Sigmoid colon (tissue), 4 donors: Measurements from ENCODE around the gene KAZN.

ENCODE experiments used
- CTCF ChIP-seq, 4 experiments: fragments of 450-650 bp in 3 of 4; fragments of 200-600 bp in 1 of 4; IDR thresholded peaks; one replicate each; pipeline ENCODE4 v1.5.1; 2016 to 2019; ENCODE audit warnings: antibody characterized with exemption in 4 of 4, mild to moderate bottlenecking in 3 of 4, moderate library complexity in 2 of 4
- POLR2A ChIP-seq, 2 donors: fragments of 450-650 bp; IDR thresholded peaks; one replicate each; pipeline ENCODE4 v1.6.1; 2016; ENCODE audit warnings: antibody characterized with exemption in 2 of 2, mild to moderate bottlenecking in 2 of 2, moderate library complexity in 2 of 2
- POLR2AphosphoS5 ChIP-seq, 4 donors: sonication (generic); formaldehyde crosslinking; IDR thresholded peaks; one replicate each; pipeline ENCODE4 v1.6.1; 2017; ENCODE audit warnings: antibody characterized with exemption in 4 of 4

DNA sequence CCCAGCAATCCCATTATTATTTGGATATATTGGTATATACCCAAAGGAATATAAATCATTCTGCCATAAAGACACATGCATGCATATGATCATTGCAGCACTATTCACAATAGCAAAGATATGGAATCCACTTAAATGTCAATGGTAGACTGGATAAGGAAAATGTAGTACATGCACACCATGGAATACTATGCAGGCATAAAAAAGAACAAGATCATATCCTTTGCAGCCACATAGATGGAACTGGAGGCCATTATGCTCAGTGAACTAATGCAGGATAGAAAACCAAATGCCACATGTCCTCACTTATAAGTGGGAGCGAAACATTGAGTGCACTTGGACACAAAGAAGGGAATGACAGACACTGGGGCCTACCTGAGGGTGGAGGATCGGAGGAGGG is 24.6 kb downstream of the KAZN start:
- TF ChIP-seq CTCF (IDR thresholded peaks at IDR 0.05) (no peak), POLR2AphosphoS5 (IDR thresholded peaks at IDR 0.05) (no peak), POLR2A (IDR thresholded peaks at IDR 0.05) (no peak)
